HS-27A (cell line): ENCODE data around the gene COPS7A.
A peak's percentile ranks its signal among the peaks of the same experiment; 100 is the strongest.

Experiments used
- DNase-seq: peaks from one replicate; pipeline ENCODE4 v3.0.0-alpha.2; 2012; ENCODE audit warnings: low read depth, missing footprints

COPS7A gene

GRCh38 chr12:6770094-6770493, 46.2 kb downstream of the COPS7A start:
- no peak for DNase-seq

DNA sequence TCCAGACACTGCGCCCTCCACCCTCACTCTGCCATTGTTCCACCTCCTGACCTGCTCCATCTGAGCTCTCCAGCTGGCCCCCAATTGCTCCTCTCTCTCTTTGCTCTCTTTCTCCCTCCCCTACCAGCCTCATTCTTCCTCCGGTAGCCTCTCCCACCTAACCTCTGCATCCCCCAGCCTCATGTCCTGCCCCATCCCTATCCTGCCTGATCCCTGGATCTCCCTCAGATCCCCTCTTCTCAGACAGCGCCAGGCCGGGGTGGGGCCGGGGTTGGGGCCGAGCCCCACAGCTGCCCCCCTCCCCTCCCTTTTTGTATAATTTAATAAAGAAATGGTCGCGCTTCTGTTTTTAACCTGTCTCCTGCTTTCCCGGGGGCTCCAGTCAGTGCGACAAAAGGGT, 46.8 kb downstream of the COPS7A start:
- DNase-seq = no peak

- no peak for DNase-seq
Measured at GRCh38 chr12:6771091-6771495, 47.2 kb downstream of the COPS7A start.

DNA sequence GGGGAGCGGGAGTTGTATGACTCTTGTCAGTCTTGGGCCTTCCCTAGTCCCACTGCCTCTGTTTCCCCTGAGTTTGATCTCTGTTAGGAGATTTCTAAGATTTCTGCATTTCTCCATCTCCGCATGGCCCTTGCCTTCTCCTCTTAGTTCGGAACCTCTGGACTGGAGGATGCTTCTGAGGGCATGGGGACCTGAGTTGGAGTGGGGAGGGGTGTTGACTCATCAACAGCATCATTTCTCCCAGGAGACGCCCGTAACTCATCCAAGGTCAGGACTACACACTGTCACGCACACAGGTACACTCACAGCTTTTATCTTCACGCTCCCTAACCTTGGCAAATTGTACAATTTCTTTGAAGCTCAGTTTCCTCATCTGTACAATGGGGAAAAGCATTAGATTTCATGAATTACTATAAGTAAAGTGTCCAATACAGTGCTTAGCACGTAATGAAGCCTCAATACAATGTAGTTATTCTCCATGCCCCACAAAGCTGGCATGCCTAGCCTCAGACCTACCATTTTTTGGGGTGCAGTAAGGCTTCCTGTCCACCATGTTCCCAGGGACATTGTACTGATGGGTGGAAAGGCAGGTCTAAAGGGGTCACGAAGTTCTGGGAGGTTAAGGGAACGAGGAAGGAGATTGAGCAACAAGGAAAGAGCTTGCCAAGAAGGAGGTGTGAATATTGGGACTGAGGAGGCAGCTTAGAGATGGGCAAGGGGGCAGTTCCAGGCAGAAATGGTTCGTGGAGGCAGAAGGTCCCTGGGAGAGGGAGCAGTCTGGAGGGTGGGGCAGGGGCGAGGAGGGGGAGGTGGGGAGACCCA, 47.9 kb downstream of the COPS7A start:
- no peak for DNase-seq

DNA sequence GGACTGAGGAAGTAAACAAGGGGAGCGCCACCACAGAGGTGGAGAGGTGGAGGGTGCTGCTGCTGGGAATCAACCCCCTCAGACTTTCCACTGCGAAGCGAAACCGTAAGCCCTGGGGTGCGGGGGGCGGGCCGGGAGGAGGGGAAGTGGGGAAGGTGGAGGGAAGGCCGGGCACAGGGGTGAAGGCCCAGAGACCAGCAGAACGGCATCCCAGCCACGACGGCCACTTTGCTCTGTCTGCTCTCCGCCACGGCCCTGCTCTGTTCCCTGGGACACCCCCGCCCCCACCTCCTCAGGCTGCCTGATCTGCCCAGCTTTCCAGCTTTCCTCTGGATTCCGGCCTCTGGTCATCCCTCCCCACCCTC, 48.5 kb downstream of the COPS7A start, which contains the start of gene LAG3:
LAG3 (plus strand) TSS at position 190 of the 365 bp plus-strand sequence. CDS start 333 bp downstream, outside the sequence.
- no peak for DNase-seq

GRCh38 chr12:6772726-6773589, 49.1 kb downstream of the COPS7A start:
- no peak for DNase-seq

DNA sequence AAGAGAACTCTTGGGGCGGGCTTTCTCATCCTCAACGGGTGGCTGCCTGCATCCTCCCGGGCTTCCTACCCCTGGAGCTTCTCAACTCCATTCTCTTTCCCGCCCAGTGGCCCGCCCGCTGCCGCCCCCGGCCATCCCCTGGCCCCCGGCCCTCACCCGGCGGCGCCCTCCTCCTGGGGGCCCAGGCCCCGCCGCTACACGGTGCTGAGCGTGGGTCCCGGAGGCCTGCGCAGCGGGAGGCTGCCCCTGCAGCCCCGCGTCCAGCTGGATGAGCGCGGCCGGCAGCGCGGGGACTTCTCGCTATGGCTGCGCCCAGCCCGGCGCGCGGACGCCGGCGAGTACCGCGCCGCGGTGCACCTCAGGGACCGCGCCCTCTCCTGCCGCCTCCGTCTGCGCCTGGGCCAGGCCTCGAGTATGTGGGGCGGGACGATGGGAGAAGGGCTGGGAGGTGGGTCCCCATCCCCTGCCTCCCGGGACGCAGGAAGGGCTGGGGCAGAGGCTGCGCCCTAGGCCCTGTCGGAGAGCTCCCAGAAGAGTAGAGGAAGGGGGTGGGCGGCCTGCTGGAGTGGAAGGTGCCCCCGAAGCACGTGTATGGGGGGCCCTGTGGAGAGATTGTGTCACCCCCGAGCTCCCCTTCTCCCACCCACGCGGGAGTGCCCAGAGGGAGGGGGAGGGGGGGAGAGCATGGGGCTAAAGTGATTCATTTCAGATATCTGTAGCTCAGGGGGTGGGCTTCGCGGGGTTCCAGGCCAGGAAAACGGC, 49.9 kb downstream of the COPS7A start:
- DNase-seq = no peak

GRCh38 chr12:6774499-6775062, 50.7 kb downstream of the COPS7A start:
- DNase-seq = no peak

- no peak for DNase-seq
Measured at GRCh38 chr12:6775185-6776174, 51.6 kb downstream of the COPS7A start.

GRCh38 chr12:6777386-6777785, 53.5 kb downstream of the COPS7A start:
- DNase-seq = no peak

GRCh38 chr12:6778217-6778573, 54.3 kb downstream of the COPS7A start:
- no peak for DNase-seq

GRCh38 chr12:6778574-6779550, 55.0 kb downstream of the COPS7A start:
- DNase-seq = peak; percentile 75

GRCh38 chr12:6779708-6780432, 56.0 kb downstream of the COPS7A start:
- DNase-seq = no peak

- DNase-seq = no peak
Measured at GRCh38 chr12:6780573-6780972, 56.7 kb downstream of the COPS7A start.
